ENCODE measurements around the gene ADGRF5. TPM values are rescaled to one million over a fixed set of nuclear protein-coding genes. Genes with fewer than 3 reads are reported as not detected.

The ADGRF5 gene
- total and polyA plus RNA-seq, 10 of the 15 experiments (the other 5 are each of a cell fraction or from before 2014, with no cell fraction given) = 0.01 to 0.13 TPM; not detected in 8

DNA sequence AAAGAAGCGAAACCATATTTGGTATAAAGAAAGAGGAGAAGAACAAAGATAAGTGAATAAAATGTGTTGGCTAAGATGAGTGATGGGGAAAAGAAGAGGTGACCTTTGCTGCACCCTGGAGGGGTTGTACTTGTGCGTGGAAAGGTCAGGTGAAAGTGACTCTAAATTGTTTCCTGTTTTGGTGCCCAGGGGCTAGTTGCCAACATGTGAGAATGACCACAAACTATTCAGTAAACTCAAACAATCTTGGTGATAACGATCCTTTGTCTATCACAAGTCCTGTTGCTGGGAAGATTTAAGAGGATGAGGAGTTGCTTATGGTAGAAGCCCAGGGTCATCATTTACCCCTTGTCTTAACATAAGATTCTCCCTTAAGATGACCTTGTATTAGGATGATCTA lies 57.9 kb downstream of the ADGRF5 start:
- ChIA-PET SMC1A (ENCODE audit: uncharacterized antibody, unreplicated experiment) (no interaction called here), CTCF (interaction anchor here (0.6 to 1.1 kb wide), 3 partner anchors 97 to 1676 kb away, joined by 3 read pairs; no protein-coding TSS in a partner anchor), RAD21 (ENCODE audit: unreplicated experiment) (no interaction called here), POLR2A (no interaction called here)
- 22% methylated on average over 3 of the region's 3 CpGs for WGBS (ENCODE audit: insufficient coverage, insufficient replicate concordance, low lambda C conversion rate, missing lambda C conversion rate)
- no peak overlapping the region for H3K27ac ChIP-seq (ENCODE audit: control insufficient read depth, insufficient read depth)
- intact Hi-C loops (cut with micrococcal nuclease; ENCODE audit: unreplicated experiment) = no loop called here
- no peaks in the 10 kb centered on the region for H3K79me2 ChIP-seq (ENCODE audit: control insufficient read depth, insufficient read depth, low read length)
- H3K9me3 ChIP-seq (replicated peaks; ENCODE audit: control insufficient read depth, insufficient read depth, low read length) = no peaks in the 10 kb centered on the region
- ATAC-seq = no peak
- no peak overlapping the region for H3K9ac ChIP-seq (ENCODE audit: control insufficient read depth, insufficient read depth, low read length)
- no peaks in the 10 kb centered on the region for H4K20me1 ChIP-seq (ENCODE audit: control insufficient read depth, insufficient read depth)
- no TSS peak for BruUV-seq (replicated peaks)
- H3K27me3 ChIP-seq (replicated peaks in 1 of 2; ENCODE audit: control insufficient read depth in 2 of 2, insufficient read depth in 2 of 2, low read length in 1 of 2) = no peaks in the 10 kb centered on the region; a peak in 1 of 4 replicates
- in situ Hi-C loops (cut with MboI) = no loop called here
- H3K4me2 ChIP-seq (ENCODE audit: control insufficient read depth, insufficient read depth) = no peak overlapping the region
- H3K4me1 ChIP-seq (ENCODE audit: control insufficient read depth, insufficient read depth, low read length) = no peaks in the 10 kb centered on the region
- FAIRE-seq = no peak
- no peaks in the 10 kb centered on the region for H3K36me3 ChIP-seq (ENCODE audit: control insufficient read depth in 2 of 2, insufficient read depth in 2 of 2, low read length in 1 of 2)
- DNase-seq (ENCODE audit: low read depth, low spot score) = no peak
- no peak overlapping the region for H3K4me3 ChIP-seq
- H2AFZ ChIP-seq (ENCODE audit: control insufficient read depth, low read depth, low read length) = no peak overlapping the region
- TF ChIP-seq, protein P1, sequence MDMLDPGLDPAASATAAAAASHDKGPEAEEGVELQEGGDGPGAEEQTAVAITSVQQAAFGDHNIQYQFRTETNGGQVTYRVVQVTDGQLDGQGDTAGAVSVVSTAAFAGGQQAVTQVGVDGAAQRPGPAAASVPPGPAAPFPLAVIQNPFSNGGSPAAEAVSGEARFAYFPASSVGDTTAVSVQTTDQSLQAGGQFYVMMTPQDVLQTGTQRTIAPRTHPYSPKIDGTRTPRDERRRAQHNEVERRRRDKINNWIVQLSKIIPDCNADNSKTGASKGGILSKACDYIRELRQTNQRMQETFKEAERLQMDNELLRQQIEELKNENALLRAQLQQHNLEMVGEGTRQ (IDR thresholded peaks at IDR 0.05; ENCODE audit: borderline replicate concordance, low read depth, low read length) = no peak
- TF ChIP-seq PAX5 (IDR thresholded peaks at IDR 0.05; ENCODE audit: borderline replicate concordance, low read depth, low read length) (no peak), NBN (IDR thresholded peaks at IDR 0.05) (no peak), MYB (IDR thresholded peaks at IDR 0.05; ENCODE audit: borderline replicate concordance, low read depth, low read length) (no peak), ZSCAN29 (IDR thresholded peaks at IDR 0.05) (no peak), DPF2 (IDR thresholded peaks at IDR 0.05) (no peak), SPI1 (IDR thresholded peaks at IDR 0.05; ENCODE audit: borderline replicate concordance, insufficient read depth, low read depth, low read length) (no peak), CEBPB (IDR thresholded peaks at IDR 0.05; ENCODE audit: borderline replicate concordance in 1 of 2, low read depth in 2 of 2, low read length in 2 of 2) (no peak)
- TF ChIP-seq, protein P2, sequence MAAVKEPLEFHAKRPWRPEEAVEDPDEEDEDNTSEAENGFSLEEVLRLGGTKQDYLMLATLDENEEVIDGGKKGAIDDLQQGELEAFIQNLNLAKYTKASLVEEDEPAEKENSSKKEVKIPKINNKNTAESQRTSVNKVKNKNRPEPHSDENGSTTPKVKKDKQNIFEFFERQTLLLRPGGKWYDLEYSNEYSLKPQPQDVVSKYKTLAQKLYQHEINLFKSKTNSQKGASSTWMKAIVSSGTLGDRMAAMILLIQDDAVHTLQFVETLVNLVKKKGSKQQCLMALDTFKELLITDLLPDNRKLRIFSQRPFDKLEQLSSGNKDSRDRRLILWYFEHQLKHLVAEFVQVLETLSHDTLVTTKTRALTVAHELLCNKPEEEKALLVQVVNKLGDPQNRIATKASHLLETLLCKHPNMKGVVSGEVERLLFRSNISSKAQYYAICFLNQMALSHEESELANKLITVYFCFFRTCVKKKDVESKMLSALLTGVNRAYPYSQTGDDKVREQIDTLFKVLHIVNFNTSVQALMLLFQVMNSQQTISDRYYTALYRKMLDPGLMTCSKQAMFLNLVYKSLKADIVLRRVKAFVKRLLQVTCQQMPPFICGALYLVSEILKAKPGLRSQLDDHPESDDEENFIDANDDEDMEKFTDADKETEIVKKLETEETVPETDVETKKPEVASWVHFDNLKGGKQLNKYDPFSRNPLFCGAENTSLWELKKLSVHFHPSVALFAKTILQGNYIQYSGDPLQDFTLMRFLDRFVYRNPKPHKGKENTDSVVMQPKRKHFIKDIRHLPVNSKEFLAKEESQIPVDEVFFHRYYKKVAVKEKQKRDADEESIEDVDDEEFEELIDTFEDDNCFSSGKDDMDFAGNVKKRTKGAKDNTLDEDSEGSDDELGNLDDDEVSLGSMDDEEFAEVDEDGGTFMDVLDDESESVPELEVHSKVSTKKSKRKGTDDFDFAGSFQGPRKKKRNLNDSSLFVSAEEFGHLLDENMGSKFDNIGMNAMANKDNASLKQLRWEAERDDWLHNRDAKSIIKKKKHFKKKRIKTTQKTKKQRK (IDR thresholded peaks at IDR 0.05; ENCODE audit: low read depth, low read length) = no peak
- TF ChIP-seq, protein P3, sequence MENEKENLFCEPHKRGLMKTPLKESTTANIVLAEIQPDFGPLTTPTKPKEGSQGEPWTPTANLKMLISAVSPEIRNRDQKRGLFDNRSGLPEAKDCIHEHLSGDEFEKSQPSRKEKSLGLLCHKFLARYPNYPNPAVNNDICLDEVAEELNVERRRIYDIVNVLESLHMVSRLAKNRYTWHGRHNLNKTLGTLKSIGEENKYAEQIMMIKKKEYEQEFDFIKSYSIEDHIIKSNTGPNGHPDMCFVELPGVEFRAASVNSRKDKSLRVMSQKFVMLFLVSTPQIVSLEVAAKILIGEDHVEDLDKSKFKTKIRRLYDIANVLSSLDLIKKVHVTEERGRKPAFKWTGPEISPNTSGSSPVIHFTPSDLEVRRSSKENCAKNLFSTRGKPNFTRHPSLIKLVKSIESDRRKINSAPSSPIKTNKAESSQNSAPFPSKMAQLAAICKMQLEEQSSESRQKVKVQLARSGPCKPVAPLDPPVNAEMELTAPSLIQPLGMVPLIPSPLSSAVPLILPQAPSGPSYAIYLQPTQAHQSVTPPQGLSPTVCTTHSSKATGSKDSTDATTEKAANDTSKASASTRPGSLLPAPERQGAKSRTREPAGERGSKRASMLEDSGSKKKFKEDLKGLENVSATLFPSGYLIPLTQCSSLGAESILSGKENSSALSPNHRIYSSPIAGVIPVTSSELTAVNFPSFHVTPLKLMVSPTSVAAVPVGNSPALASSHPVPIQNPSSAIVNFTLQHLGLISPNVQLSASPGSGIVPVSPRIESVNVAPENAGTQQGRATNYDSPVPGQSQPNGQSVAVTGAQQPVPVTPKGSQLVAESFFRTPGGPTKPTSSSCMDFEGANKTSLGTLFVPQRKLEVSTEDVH (IDR thresholded peaks at IDR 0.05; ENCODE audit: low read depth, partially characterized antibody) = no peak
- TF ChIP-seq, protein P4, sequence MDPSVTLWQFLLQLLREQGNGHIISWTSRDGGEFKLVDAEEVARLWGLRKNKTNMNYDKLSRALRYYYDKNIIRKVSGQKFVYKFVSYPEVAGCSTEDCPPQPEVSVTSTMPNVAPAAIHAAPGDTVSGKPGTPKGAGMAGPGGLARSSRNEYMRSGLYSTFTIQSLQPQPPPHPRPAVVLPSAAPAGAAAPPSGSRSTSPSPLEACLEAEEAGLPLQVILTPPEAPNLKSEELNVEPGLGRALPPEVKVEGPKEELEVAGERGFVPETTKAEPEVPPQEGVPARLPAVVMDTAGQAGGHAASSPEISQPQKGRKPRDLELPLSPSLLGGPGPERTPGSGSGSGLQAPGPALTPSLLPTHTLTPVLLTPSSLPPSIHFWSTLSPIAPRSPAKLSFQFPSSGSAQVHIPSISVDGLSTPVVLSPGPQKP (IDR thresholded peaks at IDR 0.05; ENCODE audit: low read depth, low read length) = no peak
- TF ChIP-seq, protein P5, sequence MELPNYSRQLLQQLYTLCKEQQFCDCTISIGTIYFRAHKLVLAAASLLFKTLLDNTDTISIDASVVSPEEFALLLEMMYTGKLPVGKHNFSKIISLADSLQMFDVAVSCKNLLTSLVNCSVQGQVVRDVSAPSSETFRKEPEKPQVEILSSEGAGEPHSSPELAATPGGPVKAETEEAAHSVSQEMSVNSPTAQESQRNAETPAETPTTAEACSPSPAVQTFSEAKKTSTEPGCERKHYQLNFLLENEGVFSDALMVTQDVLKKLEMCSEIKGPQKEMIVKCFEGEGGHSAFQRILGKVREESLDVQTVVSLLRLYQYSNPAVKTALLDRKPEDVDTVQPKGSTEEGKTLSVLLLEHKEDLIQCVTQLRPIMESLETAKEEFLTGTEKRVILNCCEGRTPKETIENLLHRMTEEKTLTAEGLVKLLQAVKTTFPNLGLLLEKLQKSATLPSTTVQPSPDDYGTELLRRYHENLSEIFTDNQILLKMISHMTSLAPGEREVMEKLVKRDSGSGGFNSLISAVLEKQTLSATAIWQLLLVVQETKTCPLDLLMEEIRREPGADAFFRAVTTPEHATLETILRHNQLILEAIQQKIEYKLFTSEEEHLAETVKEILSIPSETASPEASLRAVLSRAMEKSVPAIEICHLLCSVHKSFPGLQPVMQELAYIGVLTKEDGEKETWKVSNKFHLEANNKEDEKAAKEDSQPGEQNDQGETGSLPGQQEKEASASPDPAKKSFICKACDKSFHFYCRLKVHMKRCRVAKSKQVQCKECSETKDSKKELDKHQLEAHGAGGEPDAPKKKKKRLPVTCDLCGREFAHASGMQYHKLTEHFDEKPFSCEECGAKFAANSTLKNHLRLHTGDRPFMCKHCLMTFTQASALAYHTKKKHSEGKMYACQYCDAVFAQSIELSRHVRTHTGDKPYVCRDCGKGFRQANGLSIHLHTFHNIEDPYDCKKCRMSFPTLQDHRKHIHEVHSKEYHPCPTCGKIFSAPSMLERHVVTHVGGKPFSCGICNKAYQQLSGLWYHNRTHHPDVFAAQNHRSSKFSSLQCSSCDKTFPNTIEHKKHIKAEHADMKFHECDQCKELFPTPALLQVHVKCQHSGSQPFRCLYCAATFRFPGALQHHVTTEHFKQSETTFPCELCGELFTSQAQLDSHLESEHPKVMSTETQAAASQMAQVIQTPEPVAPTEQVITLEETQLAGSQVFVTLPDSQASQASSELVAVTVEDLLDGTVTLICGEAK (IDR thresholded peaks at IDR 0.05; ENCODE audit: borderline replicate concordance) = no peak

Measured in GM12878 (cell line).